ENCODE measurements around the gene CCDC187. TPM values are rescaled to one million over a fixed set of nuclear protein-coding genes. Genes with fewer than 3 reads are reported as not detected.
A peak's percentile ranks its signal among the peaks of the same experiment; 100 is the strongest.

Gene CCDC187
- total RNA-seq, 2 experiments from 2014 or later, result 0.05 TPM; not detected in 1

- Mint-ChIP-seq H3K27ac (no peak overlapping the region), H3K9me3 (ENCODE audit: low read depth) (peaks cover 9% of the 10 kb centered on the region), H3K36me3 (ENCODE audit: low read depth) (no peaks in the 10 kb centered on the region), H3K27me3 (no peaks in the 10 kb centered on the region), H3K4me3 (no peak overlapping the region), H3K4me1 (no peaks in the 10 kb centered on the region)
- POLR2A ChIA-PET, result no interaction called here
- CTCF ChIA-PET, result no interaction called here
- intact Hi-C loops (cut with DNase I, micrococcal nuclease), result no loop called here
- ATAC-seq (no peak), DNase-seq (no peak)
Measured at GRCh38 chr9:136316271-136316751, 12.4 kb upstream of the CCDC187 start.

GRCh38 chr9:136314944-136315343, 11.1 kb upstream of the CCDC187 start:
- Mint-ChIP-seq H3K4me3 (no peak overlapping the region), H3K27ac (no peak overlapping the region), H3K36me3 (ENCODE audit: low read depth) (no peaks in the 10 kb centered on the region), H3K4me1 (no peaks in the 10 kb centered on the region), H3K27me3 (no peaks in the 10 kb centered on the region), H3K9me3 (ENCODE audit: low read depth) (peaks cover 9% of the 10 kb centered on the region)
- no peak for ATAC-seq
- intact Hi-C loops (cut with DNase I, micrococcal nuclease), result loop anchor here in 1 of 2 experiments (5.0 kb wide), 1 partner anchor 87 kb away; the partner anchor contains the start of gene SNAPC4
- DNase-seq, result no peak
- POLR2A ChIA-PET, result no interaction called here
- CTCF ChIA-PET, result no interaction called here

DNA sequence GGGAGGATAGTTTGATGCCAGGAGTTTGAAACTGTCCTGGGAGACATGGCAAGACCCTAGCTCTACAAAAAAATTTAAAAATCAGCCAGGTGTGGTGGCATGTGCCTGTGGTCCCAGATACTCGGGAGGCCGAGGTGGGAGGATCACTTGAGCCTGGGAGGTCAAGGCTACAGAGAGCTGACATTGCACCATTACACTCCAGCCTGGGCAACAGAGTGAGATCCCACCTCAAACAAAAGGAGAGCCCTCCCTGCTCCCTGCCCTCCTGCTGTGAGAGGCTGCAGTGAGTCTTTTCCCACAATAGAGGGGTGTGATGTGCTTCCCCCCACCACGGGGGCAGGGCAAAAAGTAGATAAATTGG, 10.1 kb upstream of the CCDC187 start:
- Mint-ChIP-seq H3K27me3 (no peaks in the 10 kb centered on the region), H3K9me3 (ENCODE audit: low read depth) (peaks cover 9% of the 10 kb centered on the region), H3K27ac (no peak overlapping the region), H3K4me3 (no peak overlapping the region), H3K36me3 (ENCODE audit: low read depth) (no peaks in the 10 kb centered on the region), H3K4me1 (no peaks in the 10 kb centered on the region)
- intact Hi-C loops (cut with DNase I, micrococcal nuclease), result loop anchor here in 1 of 2 experiments (5.0 kb wide), 1 partner anchor 88 kb away; the partner anchor contains the start of gene SNAPC4
- CTCF ChIA-PET, result interaction anchor here (0.7 kb wide), 1 partner anchor 17 kb away, joined by 5 read pairs; no protein-coding TSS in a partner anchor
- no peak for DNase-seq
- POLR2A ChIA-PET, result no interaction called here
- no peak for ATAC-seq

GRCh38 chr9:136313111-136314055, 9.5 kb upstream of the CCDC187 start:
- intact Hi-C loops (cut with DNase I, micrococcal nuclease), result loop anchor here (2.0 to 5.0 kb wide), 2 partner anchors 89 to 331 kb away; partner anchors contain the start of gene SNAPC4 (in 1 of the 2)
- DNase-seq (no peak), ATAC-seq (no peak)
- H3K27ac Mint-ChIP-seq, result no peak overlapping the region
- CTCF ChIA-PET, result interaction anchor here (0.6 to 1.3 kb wide), 6 partner anchors 8 to 331 kb away, joined by 3 to 5 read pairs (median 3); no protein-coding TSS in a partner anchor
- H3K4me3 Mint-ChIP-seq, result no peak overlapping the region
- peaks cover 9% of the 10 kb centered on the region for H3K9me3 Mint-ChIP-seq (ENCODE audit: low read depth)
- H3K4me1 Mint-ChIP-seq, result no peaks in the 10 kb centered on the region
- POLR2A ChIA-PET, result no interaction called here
- H3K27me3 Mint-ChIP-seq, result no peaks in the 10 kb centered on the region
- H3K36me3 Mint-ChIP-seq (ENCODE audit: low read depth), result no peaks in the 10 kb centered on the region

- H3K9me3 Mint-ChIP-seq (ENCODE audit: low read depth), result peaks cover 9% of the 10 kb centered on the region
- ATAC-seq (peak; percentile 80), DNase-seq (peak; percentile 74)
- no peaks in the 10 kb centered on the region for H3K4me1 Mint-ChIP-seq
- H3K27ac Mint-ChIP-seq, result no peak overlapping the region
- H3K27me3 Mint-ChIP-seq, result no peaks in the 10 kb centered on the region
- intact Hi-C loops (cut with DNase I, micrococcal nuclease), result loop anchor here (1.0 to 5.0 kb wide), 5 partner anchors 51 to 332 kb away; partner anchors contain the start of genes SNAPC4 (in 2 of the 2), DNLZ (in 1 of the 2) and INPP5E (in 1 of the 2)
- ChIA-PET POLR2A (no interaction called here), CTCF (interaction anchor here (0.6 to 1.4 kb wide), 7 partner anchors 9 to 618 kb away, joined by 3 to 4 read pairs (median 3); no protein-coding TSS in a partner anchor)
- H3K4me3 Mint-ChIP-seq, result no peak overlapping the region
- no peaks in the 10 kb centered on the region for H3K36me3 Mint-ChIP-seq (ENCODE audit: low read depth)
Measured at GRCh38 chr9:136312436-136312835, 8.5 kb upstream of the CCDC187 start.

- POLR2A ChIA-PET, result no interaction called here
- Mint-ChIP-seq H3K4me1 (no peaks in the 10 kb centered on the region), H3K9me3 (ENCODE audit: low read depth) (peaks cover 9% of the 10 kb centered on the region), H3K36me3 (ENCODE audit: low read depth) (no peaks in the 10 kb centered on the region), H3K4me3 (no peak overlapping the region), H3K27me3 (no peaks in the 10 kb centered on the region), H3K27ac (no peak overlapping the region)
- ATAC-seq (no peak), DNase-seq (no peak)
- CTCF ChIA-PET, result interaction anchor here (0.6 to 1.4 kb wide), 4 partner anchors 13 to 618 kb away, joined by 3 to 4 read pairs (median 3); no protein-coding TSS in a partner anchor
- intact Hi-C loops (cut with DNase I, micrococcal nuclease), result loop anchor here (1.0 to 5.0 kb wide), 5 partner anchors 51 to 333 kb away; partner anchors contain the start of genes SNAPC4 (in 2 of the 2), DNLZ (in 1 of the 2) and INPP5E (in 1 of the 2)
Measured at GRCh38 chr9:136312009-136312375, 8.1 kb upstream of the CCDC187 start.

DNA sequence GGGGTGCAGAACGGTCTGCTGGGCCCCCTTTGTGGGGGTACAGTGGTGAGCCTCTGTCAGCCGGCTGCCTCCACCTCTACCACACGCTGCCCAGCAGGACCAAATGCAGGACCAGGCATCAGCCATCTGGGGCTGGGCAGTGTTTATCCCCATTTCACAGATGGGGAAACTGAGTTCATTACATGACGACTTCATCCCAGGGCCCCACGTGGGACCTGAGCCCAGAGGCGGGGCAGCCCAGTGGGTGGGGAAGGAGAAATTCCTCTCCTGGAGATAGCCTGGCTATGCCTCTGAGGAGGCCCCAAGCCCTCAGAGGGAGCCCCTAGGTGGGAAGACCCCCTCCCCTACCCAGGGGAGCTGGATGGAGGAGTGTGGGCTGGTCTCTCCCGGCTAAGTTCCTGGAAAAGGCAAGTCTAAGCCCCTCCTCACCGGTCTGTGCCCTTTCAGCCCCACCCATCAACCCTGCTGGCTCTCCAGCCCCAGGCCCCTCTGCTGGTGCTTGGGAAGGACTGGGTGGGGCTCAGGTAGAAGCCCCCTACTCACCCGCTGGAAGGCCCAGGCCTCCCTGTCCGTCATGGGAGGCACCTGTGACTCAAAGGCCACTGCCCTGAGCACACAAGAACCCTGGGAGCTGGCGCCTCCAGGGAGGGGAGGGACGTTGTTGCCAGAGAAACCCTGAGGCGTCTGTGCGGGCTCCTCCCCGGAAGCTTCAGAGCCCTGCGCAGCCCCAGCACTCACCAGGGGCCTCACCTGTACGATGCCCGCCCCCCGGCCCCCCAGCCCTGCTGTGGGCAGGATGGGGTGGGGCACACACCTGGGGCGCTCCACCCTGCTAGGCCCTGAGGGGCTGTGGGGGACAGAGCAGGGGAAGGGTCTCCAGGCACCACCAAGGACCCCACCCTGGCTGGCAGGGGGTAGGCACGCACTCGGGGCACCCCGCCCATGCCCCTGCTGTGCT, 7.4 kb upstream of the CCDC187 start:
- Mint-ChIP-seq H3K36me3 (ENCODE audit: low read depth) (no peaks in the 10 kb centered on the region), H3K27me3 (peaks cover 2% of the 10 kb centered on the region), H3K4me3 (no peak overlapping the region), H3K27ac (no peak overlapping the region), H3K4me1 (peaks cover 2% of the 10 kb centered on the region), H3K9me3 (ENCODE audit: low read depth) (peaks cover 8% of the 10 kb centered on the region)
- intact Hi-C loops (cut with DNase I, micrococcal nuclease), result loop anchor here (1.0 to 5.0 kb wide), 5 partner anchors 52 to 333 kb away; partner anchors contain the start of genes SNAPC4 (in 2 of the 2), DNLZ (in 1 of the 2) and INPP5E (in 1 of the 2)
- POLR2A ChIA-PET, result no interaction called here
- no peak for ATAC-seq
- peak; percentile 40 for DNase-seq
- CTCF ChIA-PET, result interaction anchor here (0.6 to 1.4 kb wide), 4 partner anchors 14 to 619 kb away, joined by 3 to 4 read pairs (median 3); no protein-coding TSS in a partner anchor

DNA sequence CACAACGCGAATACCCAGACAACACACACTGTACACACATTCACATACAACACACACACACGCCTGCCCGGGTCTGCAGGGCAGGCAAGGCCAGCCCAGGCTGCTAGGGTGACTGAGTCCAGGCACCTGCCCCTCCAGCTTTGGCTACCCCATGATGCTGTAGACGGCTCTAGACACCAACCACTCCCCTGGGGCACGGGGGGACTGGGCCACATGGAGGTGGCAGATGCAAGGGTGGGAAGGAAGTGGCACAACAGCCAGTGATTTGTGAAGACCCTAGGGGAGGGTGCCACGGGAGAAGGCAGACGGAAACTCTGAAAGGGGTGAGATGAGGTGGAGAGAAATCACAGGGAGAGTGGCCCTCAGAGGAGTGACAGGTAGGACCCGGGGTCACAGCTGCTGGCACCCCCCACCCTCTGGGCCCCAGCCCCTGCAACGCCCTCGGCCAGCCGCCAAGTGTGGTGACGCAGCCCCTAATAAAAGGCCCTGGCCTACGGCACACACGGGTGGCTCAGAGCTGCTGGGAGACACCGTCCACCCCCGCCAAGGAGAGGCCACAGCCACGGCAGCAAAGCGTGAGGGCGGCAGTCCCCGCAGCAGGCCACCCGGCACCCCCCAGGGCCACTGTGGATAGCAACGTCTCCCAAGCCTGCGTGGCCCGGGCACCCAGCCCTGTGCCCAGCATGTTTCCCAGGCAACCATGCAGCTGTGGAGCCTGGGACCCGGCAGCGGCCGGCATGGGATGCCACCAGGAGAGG, 6.6 kb upstream of the CCDC187 start:
- ChIA-PET CTCF (interaction anchor here (0.6 kb wide), 1 partner anchor 460 kb away, joined by 4 read pairs; no protein-coding TSS in a partner anchor), POLR2A (no interaction called here)
- Mint-ChIP-seq H3K36me3 (ENCODE audit: low read depth) (no peaks in the 10 kb centered on the region), H3K9me3 (ENCODE audit: low read depth) (peaks cover 3% of the 10 kb centered on the region), H3K4me1 (peaks cover 4% of the 10 kb centered on the region), H3K27me3 (peaks cover 4% of the 10 kb centered on the region), H3K27ac (no peak overlapping the region), H3K4me3 (no peak overlapping the region)
- ATAC-seq, result no peak
- no peak for DNase-seq
- intact Hi-C loops (cut with DNase I, micrococcal nuclease), result loop anchor here in 1 of 2 experiments (5.0 kb wide), 1 partner anchor 92 kb away; the partner anchor contains the start of gene SNAPC4

- peaks cover 4% of the 10 kb centered on the region for H3K4me1 Mint-ChIP-seq
- DNase-seq, result no peak
- CTCF ChIA-PET, result no interaction called here
- H3K36me3 Mint-ChIP-seq (ENCODE audit: low read depth), result no peaks in the 10 kb centered on the region
- H3K27me3 Mint-ChIP-seq, result peaks cover 4% of the 10 kb centered on the region
- no peak for ATAC-seq
- POLR2A ChIA-PET, result no interaction called here
- intact Hi-C loops (cut with DNase I, micrococcal nuclease), result loop anchor here in 1 of 2 experiments (5.0 kb wide), 1 partner anchor 92 kb away; the partner anchor contains the start of gene SNAPC4
- H3K4me3 Mint-ChIP-seq, result no peak overlapping the region
- no peaks in the 10 kb centered on the region for H3K9me3 Mint-ChIP-seq (ENCODE audit: low read depth)
- no peak overlapping the region for H3K27ac Mint-ChIP-seq
Measured at GRCh38 chr9:136309806-136310220, 5.9 kb upstream of the CCDC187 start.

GRCh38 chr9:136309101-136309801, 5.4 kb upstream of the CCDC187 start:
- ATAC-seq (no peak), DNase-seq (no peak)
- Mint-ChIP-seq H3K4me1 (peaks cover 4% of the 10 kb centered on the region), H3K4me3 (no peak overlapping the region), H3K9me3 (ENCODE audit: low read depth) (no peaks in the 10 kb centered on the region), H3K27me3 (peaks cover 4% of the 10 kb centered on the region), H3K36me3 (ENCODE audit: low read depth) (no peaks in the 10 kb centered on the region), H3K27ac (no peak overlapping the region)
- POLR2A ChIA-PET, result no interaction called here
- CTCF ChIA-PET, result no interaction called here
- intact Hi-C loops (cut with DNase I, micrococcal nuclease), result no loop called here
